Hematopoietic multipotent progenitor cell treated with erythropoietin and hydrocortisone succinate and interleukin-3 and kit ligand, for 6 days (in vitro differentiated cells): ENCODE data around the gene SNTG2.
"Not testable (repeated sequence)": the region's sequence is repeated elsewhere in the genome, so short reads cannot be mapped to it uniquely, and the experiment has no call there.

Experiments used
- DNase-seq: peaks from one replicate; pipeline ENCODE4 v3.0.0-alpha.2; 2015

Gene SNTG2

DNA sequence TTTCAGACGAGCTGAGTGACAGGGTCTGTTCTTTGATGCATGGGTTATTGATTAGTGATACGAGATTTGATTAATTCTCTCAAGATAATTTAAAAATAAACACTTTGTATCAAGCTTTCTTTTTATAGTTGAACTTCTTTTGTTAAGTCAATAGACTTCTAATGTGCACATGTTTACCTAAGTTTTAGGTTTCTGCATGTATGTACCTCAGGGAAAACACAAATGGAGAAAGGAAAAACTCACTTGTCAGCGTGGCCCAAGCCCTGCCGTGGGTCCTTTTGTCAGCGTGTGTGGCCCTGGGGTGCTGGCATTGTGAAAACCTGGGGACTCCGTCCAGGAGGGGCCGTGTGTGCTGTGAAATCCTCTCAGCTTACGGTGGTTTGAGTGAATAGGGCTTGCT is 153.7 kb downstream of the SNTG2 start:
- no peak for DNase-seq

DNA sequence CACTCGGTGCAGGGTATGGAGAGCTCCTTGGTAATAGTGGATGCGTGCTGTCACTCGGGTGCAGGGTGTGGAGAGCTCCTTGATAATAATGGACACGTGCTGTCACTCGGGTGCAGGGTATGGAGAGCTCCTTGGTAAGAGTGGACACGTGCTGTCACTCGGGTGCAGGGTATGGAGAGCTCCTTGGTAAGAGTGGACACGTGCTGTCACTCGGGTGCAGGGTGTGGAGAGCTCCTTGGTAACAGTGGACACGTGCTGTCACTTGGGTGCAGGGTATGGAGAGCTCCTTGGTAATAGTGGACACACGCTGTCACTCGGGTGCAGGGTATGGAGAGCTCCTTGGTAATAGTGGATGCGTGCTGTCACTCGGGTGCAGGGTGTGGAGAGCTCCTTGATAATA is 155.7 kb downstream of the SNTG2 start:
- DNase-seq = not testable (repeated sequence)

DNA sequence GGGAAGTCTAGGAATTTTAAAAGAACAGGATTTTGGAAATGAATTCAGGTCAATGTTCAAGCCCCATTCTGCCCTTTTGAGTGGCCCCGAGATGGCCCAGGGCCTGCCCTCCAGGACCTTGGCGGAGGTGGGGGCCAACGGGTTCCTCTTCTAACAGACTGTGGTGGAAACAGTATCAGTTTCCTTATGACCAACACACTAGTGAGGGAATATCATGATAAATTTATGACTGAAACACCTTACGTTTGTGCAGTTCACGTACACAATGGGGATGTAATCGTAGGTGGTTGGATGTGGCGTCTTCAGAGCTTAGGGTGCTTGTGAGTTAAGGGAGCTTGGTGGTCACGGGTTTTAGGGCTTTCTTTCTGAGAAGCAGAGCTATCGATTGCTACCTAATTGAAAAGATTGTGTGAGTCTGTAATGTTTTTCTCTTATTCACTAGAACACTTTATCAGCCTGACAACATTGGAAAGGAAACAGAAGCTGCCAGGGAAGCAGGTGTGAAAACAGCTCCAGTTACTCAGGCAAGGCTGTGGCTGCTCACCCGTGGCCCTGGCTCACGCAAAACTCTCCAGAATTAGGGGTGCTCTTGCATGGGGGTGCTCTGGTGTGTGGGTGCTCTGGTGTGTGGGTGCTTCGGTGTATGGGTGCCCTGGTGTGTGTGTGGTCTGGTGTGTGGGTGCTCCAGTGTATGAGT is 165.3 kb downstream of the SNTG2 start:
- DNase-seq = no peak

DNA sequence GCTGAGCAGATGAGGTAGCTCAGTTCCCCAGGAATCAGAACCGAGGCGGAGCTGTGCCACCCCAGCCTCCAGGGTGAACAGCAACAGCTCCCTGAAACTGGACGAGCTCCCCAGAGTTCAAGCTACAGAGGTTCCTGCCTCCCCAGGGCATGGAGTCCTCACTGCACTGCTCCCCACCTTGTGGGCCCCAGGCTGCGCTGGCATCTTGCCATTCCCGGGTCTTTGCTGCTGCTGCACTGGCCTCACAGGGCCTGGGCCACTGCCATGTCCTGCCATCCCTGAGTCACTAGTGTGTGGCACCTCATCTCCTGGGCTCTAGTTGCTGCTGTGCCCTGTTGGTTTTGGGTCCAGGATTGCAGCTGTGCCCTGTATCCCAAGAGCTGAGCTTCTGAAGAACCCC is 166.9 kb downstream of the SNTG2 start:
- no peak for DNase-seq

DNA sequence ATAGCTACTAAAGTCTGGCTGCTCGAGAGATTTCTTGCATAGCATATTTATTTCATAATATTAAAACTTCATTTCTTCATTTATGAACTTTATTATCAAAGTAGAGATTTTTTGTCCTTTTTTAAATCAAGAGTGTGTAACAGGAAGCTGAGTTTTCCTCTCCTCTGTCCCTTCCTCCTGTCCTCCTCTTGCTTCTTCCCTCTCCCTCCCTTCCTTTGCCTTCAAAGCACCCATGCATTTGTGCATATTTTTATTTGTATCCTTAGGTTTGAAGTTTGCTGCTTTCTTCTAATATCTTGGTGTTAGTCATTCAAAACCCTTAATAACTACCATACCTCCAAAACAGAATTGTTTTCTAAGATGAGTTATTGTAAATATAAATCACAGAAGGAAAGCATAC is 174.6 kb downstream of the SNTG2 start:
- DNase-seq = no peak

DNA sequence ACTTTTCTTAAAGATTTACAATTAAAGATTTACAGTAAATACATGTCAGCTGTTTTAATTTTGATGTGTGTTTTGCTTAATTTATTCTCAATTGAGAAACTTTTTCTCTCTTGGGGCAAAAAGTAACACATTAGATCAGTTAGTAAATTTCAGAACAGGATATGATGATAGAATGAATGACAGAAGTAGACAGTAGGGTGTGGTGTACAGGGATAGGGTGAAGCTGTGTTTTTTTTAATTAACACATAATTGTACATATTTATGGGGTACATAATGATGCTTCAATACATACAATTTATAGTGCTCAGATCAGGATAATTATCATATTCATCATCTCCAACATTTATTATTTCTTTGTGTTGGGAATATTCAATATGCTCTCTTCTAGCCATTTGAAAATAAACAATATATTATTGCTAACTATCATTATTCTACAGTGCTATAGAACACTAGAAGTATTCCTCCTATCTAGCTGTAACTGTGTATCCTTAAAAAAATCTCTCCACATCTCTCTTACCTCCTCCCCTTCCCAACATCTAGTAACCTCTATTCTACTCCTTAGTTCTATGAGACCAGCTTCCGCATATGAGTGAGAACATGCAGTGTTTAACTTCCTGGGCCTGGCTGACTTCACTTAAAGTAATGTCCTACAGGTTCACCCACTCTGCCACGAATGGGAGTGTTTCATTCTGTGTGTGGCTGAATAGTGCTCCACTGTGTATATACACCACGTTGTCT is 175.2 kb downstream of the SNTG2 start:
- no peak for DNase-seq

DNA sequence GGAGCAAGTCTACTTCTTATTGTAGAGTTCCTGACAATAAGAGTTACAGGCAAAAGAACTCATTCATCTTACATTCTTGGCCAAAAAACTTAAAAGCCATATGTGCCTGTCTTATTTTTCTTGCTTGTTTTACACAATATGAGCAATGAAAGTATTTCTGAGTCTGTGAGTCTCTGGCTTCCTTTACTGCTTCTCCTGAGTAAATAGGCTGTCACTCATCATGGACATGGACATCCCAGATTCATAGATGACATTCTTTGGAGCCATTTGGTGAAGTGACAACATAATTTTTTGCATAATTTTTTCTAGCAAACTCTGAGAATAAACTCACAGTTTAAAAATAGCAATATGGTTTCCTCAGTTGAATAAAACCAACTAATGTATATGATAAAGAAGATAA is 179.3 kb downstream of the SNTG2 start:
- DNase-seq = no peak

DNA sequence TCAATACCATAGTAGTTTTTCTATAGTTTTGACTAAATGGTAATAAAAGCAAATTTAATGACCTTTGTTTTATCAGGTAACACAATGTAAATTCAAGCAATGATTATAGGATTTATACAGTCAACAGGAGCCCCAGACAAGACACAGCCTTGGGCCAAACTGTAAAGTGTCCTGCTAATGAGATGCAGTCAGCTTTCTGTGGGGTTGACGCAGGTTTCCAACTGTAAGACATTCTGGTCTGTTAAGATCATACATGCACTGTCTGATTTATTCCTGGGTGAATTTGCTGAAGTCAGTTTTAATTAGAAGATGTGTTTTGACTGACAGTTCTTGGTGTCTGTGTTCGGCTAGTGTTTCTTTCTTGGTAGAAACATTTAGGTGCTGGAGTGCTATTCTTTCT is 180.3 kb downstream of the SNTG2 start:
- DNase-seq = no peak

DNA sequence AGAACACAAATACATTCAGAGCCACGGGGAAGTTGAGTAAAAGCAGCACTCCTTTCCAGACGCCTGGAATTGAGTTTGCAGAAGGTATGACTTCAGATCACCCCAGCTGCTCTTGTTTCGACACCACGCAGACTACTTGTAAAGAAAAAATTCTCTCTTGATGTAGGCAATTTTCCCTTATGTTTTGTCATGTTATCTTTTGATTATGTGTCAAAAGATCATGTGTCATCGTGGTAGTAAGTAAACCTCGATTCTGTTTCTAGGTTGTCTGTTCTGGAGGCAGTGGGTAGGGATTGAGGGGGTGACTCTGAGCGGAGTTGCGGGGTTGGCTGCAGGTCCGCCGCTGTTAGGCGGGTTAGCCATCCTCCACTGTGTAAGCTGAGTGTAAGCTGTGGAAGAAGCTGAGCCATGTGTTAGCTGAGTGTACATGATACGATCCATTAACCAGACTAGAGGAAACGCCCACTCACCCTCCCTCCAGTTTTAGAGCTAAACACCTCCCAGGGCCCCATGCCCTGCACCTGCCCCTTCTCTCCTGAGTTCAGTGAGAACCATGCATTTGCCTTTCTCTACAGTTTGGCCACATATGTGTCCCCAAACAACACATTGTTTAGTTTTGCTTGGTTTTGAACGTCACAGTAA is 181.8 kb downstream of the SNTG2 start:
- DNase-seq = no peak

DNA sequence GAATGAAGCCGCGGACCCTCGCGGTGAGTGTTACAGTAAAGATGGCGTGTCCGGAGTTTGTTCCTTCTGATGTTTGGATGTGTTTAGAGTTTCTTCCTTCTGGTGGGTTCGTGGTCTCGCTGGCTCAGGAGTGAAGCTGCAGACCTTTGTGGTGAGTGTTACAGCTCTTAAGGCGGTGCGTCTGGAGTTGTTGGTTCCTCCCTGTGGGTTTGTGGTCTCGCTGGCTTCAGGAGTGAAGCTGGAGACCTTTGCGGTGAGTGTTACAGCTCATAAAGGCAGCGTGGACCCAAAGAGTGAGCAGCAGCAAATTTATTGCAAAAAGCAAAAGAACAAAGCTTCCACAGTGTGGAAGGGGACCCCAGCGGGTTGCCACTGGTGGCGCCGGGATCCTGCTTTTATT is 183.2 kb downstream of the SNTG2 start:
- not testable (repeated sequence) for DNase-seq

DNA sequence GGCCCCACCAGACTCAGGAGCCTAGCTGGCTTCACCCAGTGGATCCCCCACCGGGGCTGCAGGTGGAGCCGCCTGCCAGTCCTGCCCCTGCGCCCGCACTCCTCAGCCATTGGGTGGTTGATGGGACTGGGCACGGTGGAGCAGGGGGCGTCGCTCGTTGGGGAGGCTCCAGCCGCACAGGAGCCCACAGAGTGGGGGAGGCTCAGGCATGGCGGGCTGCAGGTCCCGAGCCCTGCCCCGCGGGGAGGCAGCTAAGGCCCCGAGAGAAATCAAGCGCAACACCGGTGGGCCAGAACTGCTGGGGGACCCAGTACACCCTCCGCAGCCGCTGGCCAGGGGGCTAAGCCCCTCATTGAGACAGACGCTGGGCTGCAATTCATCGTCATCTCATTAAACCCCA is 184.0 kb downstream of the SNTG2 start:
- no peak for DNase-seq

DNA sequence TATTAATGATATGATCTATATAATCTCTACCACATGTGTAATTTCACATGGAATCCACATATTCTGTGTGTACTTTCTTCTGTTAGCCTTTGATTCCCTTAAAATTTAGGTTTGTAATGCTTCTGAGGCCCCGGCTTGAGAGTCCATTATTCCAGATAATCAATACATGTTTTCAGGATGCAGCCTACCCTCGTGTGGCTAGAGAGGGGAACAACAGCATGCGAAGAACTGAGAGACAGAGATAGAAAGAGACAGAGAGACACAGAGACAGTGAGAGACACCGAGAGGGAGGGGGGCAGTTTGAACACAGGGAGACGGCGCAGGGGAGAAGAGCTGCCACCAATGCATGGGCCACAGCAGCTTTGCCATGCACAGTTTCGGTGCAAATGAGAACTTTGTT is 185.4 kb downstream of the SNTG2 start:
- DNase-seq = no peak

DNA sequence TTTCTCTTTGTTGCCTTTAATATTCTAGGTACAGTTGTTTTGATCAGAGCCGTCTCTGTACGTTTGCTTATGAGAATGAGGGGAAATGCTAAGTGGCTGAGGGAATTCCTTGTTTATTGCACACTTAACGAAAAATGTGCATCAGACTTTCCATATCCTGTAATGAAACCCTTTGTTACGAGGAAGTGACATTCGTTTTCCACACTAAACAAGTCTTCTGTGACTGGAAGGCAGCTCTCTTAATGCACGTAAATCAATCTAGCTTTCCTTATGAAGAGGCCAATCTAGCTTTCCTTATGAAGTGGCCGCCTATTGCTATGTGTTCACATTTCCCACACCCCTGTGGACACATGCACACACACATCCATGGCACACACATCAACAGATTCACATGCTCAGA is 186.2 kb downstream of the SNTG2 start:
- no peak for DNase-seq

DNA sequence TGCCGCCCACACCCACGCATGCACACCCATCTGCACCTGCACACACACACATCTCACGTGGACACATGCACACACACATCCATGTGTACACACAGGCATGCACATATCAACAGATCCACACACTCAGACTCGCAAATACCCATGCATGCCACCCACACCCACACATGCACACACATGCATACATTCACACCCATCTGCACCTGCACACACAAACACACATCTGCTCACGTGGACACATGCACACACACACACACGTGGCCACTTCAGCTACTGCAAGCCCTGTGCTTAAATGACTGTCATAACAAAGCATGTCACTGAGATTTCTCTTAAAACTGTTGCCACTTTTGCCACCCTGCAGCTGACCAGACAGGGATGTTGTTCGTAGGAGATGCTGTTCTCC is 186.6 kb downstream of the SNTG2 start:
- no peak for DNase-seq

DNA sequence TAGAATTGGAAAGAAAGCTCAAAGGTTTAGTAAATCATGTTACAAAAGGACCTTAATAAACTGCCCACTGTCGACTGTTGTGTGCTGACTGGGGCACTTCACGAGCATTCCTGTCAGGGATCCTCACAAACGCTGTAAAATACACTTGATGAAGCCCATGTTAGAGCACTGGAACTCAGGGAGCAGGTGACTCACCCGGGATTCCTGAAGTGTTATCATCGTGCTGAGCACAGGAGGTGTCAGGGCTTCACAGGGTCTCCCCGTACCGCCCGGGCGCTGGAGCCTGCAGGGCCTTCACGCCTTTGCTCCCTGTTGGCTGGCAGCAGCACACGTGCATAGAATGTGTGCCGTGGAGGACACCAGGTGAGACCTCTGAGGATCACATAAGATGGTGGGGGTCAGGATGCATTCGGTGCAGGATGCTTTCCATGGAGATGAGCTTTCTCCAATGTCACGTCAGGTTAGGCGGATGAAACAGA is 187.3 kb downstream of the SNTG2 start:
- no peak for DNase-seq

DNA sequence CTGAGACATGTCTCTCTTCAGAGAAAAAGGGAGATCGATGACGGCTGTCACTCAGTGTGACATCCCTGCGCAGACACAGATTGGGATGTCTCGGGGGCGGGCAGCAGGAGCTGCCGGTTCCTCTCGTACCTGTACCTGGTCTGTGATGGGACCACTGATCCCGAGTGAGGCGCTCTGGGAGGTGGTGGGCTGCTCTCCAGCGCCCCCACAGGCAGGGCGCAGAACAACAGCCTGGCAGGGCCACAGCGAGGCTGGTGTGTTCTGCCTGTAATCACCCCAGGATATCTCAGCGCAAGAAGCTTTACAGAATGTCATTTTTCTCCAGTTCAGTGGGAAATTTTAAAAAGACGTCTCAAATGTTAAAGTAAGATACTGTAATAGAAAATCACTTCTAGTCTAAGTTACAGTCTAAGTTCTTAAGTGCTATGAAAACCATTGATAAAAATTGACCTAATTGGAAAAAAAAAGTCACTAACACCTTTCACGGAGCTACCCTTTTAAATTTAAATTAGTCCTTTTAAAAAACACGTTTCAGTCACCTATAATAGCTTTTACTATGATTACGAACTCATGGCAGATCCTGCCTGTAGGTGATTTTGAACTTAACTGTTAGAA is 189.8 kb downstream of the SNTG2 start:
- DNase-seq = peak; percentile 40

DNA sequence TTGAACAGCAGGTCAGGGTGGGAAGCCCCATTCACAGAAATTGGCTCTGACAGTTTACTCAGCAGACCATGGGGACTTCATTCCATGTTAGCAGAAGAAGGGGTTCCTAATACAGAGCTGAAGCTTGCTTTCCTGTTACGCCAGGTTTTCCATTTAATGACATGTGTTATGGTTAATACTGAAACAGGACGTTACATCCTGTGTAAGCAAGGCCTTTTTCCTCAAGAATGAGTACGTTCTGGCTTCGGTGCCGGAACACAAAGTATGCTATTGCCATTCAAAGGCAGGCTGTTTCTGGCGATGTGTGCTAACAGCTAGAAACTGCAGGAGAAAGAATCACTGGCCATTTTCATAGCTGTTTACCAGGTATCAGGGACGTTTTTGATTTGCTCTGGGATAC is 190.4 kb downstream of the SNTG2 start:
- DNase-seq = no peak

DNA sequence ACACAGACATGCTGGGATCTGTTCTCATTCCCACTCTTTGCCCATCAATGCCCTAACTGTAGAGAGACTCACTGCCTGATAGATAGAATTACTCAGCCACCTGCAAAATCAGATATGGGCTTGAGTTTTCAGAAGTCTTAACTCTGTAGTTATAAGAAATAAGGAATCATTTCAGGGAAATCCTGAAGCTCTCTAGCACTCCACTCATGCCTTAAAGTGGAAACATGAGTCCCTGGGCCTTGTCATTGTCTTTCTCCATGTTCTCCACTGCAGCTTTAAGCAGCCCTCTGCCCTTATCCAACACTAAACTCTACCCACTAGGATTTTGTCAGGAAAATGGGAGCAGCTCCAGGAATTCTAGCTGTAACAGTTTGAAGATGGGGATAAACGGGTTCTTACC is 192.5 kb downstream of the SNTG2 start:
- no peak for DNase-seq

DNA sequence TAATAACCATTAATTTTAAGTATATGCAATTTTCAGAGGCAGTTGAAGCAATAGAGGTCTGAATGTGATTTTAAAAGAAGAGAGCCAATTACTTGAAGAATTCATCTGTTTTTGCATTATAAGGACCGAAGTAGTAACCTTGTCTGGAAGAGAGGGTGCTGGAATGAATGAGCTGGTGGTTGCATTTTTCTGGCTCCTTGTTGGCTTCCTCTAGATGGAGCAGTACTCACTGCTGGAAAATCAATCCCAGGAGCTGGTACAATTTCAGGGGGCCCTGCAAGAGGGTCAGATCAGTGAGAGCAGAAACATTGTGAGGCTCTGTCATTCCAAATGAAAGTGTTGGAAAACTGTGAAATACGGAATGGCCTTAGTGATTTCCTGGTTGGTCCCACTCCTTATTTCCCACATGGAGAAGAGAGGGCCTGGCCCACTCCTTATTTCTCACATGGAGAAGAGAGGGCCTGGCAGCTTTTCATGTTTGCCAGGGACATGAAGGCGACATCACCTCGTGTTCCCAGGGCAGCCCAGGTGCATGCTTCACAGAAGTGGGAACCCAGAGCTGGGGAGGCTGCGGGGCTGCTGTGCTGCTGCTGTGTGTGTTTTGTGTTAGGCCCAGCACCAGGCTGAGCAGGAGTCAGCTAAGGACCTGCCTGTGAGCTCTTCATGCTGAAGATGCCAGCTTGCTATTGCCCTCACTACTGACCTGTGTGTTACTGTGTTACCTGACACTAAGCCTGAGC is 197.4 kb downstream of the SNTG2 start:
- no peak for DNase-seq

DNA sequence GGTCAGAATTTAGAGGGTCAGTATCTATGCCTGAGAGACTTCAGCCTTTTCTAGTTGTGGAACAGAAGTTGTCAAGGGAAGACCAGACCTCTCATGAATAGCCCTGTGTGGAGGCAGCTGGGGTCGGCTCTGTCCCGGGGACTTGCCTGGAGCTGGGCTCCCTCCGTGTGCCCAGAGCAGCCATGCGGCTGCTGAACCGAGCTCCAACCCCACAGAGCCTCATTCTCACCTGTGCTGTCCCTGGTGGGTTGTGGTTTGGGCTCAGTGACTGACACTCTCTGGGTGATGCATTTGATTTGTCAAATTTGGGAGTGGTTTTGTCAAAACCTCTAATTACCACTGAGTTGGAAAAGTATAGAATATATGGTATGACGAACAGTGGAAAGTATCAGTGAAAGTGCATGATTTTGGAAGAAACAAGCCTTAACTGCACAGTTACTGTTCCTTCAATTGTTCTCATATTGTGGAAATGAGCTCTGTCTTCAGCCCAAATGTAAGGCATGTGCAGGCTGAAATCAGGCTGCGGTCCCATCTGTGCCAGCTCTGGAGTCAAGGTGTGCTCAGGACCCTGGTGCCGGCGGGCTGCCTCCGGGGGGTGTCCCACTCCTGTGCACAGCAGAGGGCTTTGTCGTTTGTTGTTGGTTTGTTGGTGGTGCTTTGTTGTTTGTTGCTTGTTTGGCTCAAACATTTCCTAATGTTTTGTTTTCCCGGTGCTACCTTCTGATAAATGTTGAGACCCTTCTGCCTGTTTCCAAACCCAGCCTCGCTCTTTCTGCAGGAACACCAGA is 200.3 kb downstream of the SNTG2 start:
- DNase-seq = no peak

DNA sequence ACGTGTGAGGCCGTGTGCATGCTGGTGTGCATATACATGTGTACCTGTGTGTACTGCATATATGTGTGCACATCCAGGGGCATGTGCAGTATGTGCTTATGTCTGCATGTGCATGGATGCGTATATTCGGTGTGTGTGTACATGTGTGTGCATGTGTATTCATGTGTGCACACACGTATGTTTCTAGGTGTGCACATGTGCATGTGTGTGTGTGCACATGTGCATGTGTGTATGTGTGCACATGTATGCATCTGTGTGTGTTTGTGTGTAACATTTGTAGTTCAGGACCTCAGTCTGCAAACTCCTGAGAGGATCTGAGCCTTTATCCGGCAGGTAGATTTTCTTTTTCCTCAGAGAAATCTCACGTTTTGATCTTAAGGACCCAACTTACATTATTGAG is 201.7 kb downstream of the SNTG2 start:
- DNase-seq = no peak

DNA sequence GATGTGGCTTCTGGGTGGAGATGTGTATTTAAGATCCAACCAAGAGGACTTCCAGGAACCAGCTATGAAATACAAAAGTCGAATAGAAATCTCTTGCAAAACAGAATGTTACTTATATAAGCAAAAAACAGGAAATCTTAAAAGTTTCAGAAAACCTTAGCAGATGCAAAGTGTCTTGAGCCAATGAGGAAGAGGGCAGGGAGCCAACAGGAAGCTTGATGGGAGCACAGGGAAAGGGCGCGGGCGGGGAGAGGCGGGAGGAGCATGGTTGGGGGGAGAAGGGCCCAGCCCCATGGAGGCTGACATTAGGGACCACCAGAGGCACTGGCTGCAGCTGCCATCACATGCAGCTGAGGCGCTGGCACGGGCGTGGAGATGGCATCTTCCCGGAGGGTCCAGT is 203.3 kb downstream of the SNTG2 start:
- no peak for DNase-seq
